ENCODE measurements around the gene SPOCK2. TPM values are rescaled to one million over a fixed set of nuclear protein-coding genes. Genes with fewer than 3 reads are reported as not detected.

The SPOCK2 gene
- total RNA-seq, 1 experiment from 2014 or later: 1.8 TPM

DNA sequence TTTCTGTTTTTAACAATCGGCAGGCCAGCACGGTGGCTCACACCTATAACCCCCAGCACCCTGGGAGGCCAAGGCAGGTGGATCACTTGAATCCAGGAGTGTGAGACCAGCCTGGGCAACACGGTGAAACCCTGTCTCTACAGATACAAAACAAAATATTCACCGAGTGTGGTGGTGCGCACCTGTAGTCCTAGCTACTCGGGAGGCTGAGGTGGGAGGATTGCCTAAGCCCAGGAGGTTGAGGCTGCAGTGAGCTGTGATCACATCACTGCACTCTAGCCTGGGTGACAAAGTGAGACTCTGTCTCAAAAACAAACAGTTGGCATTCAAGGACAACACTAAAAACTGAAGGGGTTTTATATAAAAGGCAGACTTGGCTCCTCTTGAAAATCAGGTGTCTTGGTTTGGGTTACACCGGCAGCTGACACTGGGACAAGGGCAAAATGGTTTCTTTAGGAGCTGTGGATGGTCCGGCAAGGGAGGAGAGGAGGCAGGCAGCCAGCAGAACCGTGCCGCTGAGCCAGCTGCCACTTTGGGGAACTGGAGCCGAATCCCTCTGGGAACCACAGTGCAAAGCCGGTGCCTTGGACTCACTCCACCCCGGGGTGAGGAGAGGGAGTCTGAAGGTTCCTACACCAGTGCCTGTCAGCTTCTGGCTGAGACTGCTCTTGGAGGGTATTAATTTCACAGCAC is 71.6 kb downstream of the SPOCK2 start:
- Histone ChIP-seq H3T11ph (ENCODE audit: low read length) (no peak overlapping the region), H3K23ac (ENCODE audit: insufficient read length, low read depth, low read length) (no peak overlapping the region), H2AFZ (ENCODE audit: low read length) (no peak overlapping the region), H2BK120ac (ENCODE audit: low read depth, low read length, poor library complexity, severe bottlenecking) (no peak overlapping the region), H3K23me2 (ENCODE audit: insufficient read length, low read depth, low read length, poor library complexity, severe bottlenecking) (no peaks in the 10 kb centered on the region), H3K4me2 (ENCODE audit: insufficient read depth, insufficient read length, low read length) (no peak overlapping the region), H2BK12ac (ENCODE audit: insufficient read length, low read depth, low read length) (no peak overlapping the region), H3K79me1 (ENCODE audit: insufficient read depth, low read depth, low read length, poor library complexity, severe bottlenecking) (no peaks in the 10 kb centered on the region), H2AK5ac (ENCODE audit: insufficient read length, low read length) (no peak overlapping the region), H2BK5ac (ENCODE audit: insufficient read length, low read length) (no peak overlapping the region), H2BK20ac (ENCODE audit: low read depth, low read length, poor library complexity, severe bottlenecking) (no peak overlapping the region), H3K56ac (ENCODE audit: insufficient read length, low read depth, low read length) (no peak overlapping the region), H4K91ac (ENCODE audit: insufficient read length, low read depth, low read length) (no peak overlapping the region), H3K9me3 (ENCODE audit: control insufficient read depth, low read depth, low read length) (no peaks in the 10 kb centered on the region), H2BK15ac (ENCODE audit: low read depth, low read length) (no peak overlapping the region), H3K18ac (ENCODE audit: insufficient read length, low read depth, low read length) (no peak overlapping the region), H4K5ac (ENCODE audit: insufficient read length, low read depth, low read length) (no peak overlapping the region), H3K4me1 (ENCODE audit: insufficient read depth, low read length) (no peaks in the 10 kb centered on the region), H3K27me3 (ENCODE audit: insufficient read depth, low read length) (no peaks in the 10 kb centered on the region), H3K79me2 (ENCODE audit: insufficient read depth, low read length) (no peaks in the 10 kb centered on the region), H3K14ac (ENCODE audit: insufficient read depth, low read length) (no peak overlapping the region; the same call in 1 of the 2 replicates), H4K20me1 (ENCODE audit: control insufficient read depth, insufficient read depth, insufficient read length) (no peaks in the 10 kb centered on the region), H4K8ac (replicated peaks; ENCODE audit: insufficient read length, low read depth, low read length) (no peak overlapping the region), H3K9ac (ENCODE audit: extremely low read depth, insufficient read length, low read length) (no peak overlapping the region), H3K27ac (ENCODE audit: insufficient read length, low read depth, low read length) (no peak overlapping the region), H3K4ac (ENCODE audit: low read depth, low read length) (no peak overlapping the region)
- H3K4me3 Mint-ChIP-seq: no peak overlapping the region
- TF ChIP-seq CTCF (conservative IDR thresholded peaks at IDR 0.05): no peak
- H3K36me3 Mint-ChIP-seq (ENCODE audit: insufficient read depth in 1 of 3, low read depth in 3 of 3): no peaks in the 10 kb centered on the region
- peaks cover 6% of the 10 kb centered on the region for H3K27me3 Mint-ChIP-seq (ENCODE audit: low read depth)
- WGBS (ENCODE audit: extremely low coverage, insufficient read length, low lambda C conversion rate): no CpG with 5 or more reads among the region's 13 CpGs
- no peak overlapping the region for H3K27ac Mint-ChIP-seq
- H3K4me1 Mint-ChIP-seq: peaks cover 5 to 15% of the 10 kb centered on the region in 2 experiments
- DNase-seq: no peak
- no peaks in the 10 kb centered on the region for H3K9me3 Mint-ChIP-seq
